CD14-positive monocyte (primary cell): ENCODE measurements around the gene DCAF4. TPM values are rescaled to one million over a fixed set of nuclear protein-coding genes. Genes with fewer than 3 reads are reported as not detected.

Experiments used
- DNase-seq, 3 donors: peaks; one replicate each; pipeline ENCODE4 v3.0.0-alpha.2; 2011 to 2022
- H2AFZ ChIP-seq: 2 replicates; pipeline ENCODE4 v1.6.0; 2012; ENCODE audit warnings: mild to moderate bottlenecking, low read depth, low read length, inconsistent platforms; ENCODE audit not compliant: insufficient read depth, poor library complexity, severe bottlenecking
- H3K27ac ChIP-seq, 2 donors: 1 replicate in 1 of 2; 2 replicates in 1 of 2; pipeline ENCODE4 v1.5.1; 2012 to 2013; ENCODE audit warnings: low read length in 2 of 2, control low read depth in 1 of 2, inconsistent platforms in 1 of 2, low read depth in 1 of 2, mild to moderate bottlenecking in 1 of 2
- H3K27me3 ChIP-seq, 2 donors: one replicate each; pipeline versions ENCODE4 v1.6.0 to v1.6.1; 2011 to 2013; ENCODE audit warnings: low read length in 2 of 2; ENCODE audit not compliant: control insufficient read depth in 2 of 2, insufficient read depth in 2 of 2
- H3K36me3 ChIP-seq, 2 donors: replicated peaks in 1 of 2; 1 replicate in 1 of 2; 2 replicates in 1 of 2; pipeline versions ENCODE4 v1.5.1 to v1.6.1; 2012 to 2013; ENCODE audit warnings: low read length in 2 of 2, control low read depth in 1 of 2, inconsistent platforms in 1 of 2, mild to moderate bottlenecking in 1 of 2; ENCODE audit not compliant: insufficient read depth in 2 of 2, control insufficient read depth in 1 of 2
- H3K4me1 ChIP-seq, 2 donors: 1 replicate in 1 of 2; 2 replicates in 1 of 2; pipeline versions ENCODE4 v1.5.1 to v1.6.1; 2012 to 2013; ENCODE audit warnings: low read length in 2 of 2, control low read depth in 1 of 2, inconsistent platforms in 1 of 2, mild to moderate bottlenecking in 1 of 2, moderate library complexity in 1 of 2; ENCODE audit not compliant: insufficient read depth in 2 of 2, control insufficient read depth in 1 of 2
- H3K4me2 ChIP-seq: replicated peaks from 2 replicates; pipeline ENCODE3; 2012; ENCODE audit warnings: low read length, moderate library complexity, mild to moderate bottlenecking; ENCODE audit not compliant: poor library complexity, severe bottlenecking; ENCODE audit errors: extremely low read depth
- H3K4me3 ChIP-seq, 3 experiments: fragments of 200-600 bp in 1 of 3; sonication (generic) in 1 of 3; replicated peaks in 1 of 3; 1 replicate in 2 of 3; 2 replicates in 1 of 3; pipeline ENCODE4 v1.5.1; 2011 to 2013; ENCODE audit warnings: low read length in 3 of 3, mild to moderate bottlenecking in 3 of 3, control low read depth in 2 of 3, low read depth in 2 of 3, inconsistent platforms in 1 of 3, moderate library complexity in 1 of 3
- H3K79me2 ChIP-seq: 2 replicates; pipeline ENCODE4 v1.6.0; 2012; ENCODE audit warnings: mild to moderate bottlenecking, control low read depth, inconsistent platforms, low read length, moderate library complexity; ENCODE audit not compliant: insufficient read depth
- H3K9ac ChIP-seq: 2 replicates; pipeline ENCODE4 v1.6.0; 2017; ENCODE audit warnings: low read length, mild to moderate bottlenecking; ENCODE audit not compliant: insufficient read depth, poor library complexity, severe bottlenecking
- H3K9me3 ChIP-seq, 2 donors: replicated peaks in 1 of 2; 1 replicate in 1 of 2; 2 replicates in 1 of 2; pipeline versions ENCODE4 v1.5.1 to v1.6.1; 2012 to 2013; ENCODE audit warnings: low read length in 2 of 2, control low read depth in 1 of 2; ENCODE audit not compliant: control insufficient read depth in 1 of 2, insufficient read depth in 1 of 2
- H4K20me1 ChIP-seq: 2 replicates; pipeline ENCODE4 v1.6.0; 2012; ENCODE audit warnings: mild to moderate bottlenecking, low read length, control low read depth, moderate library complexity; ENCODE audit not compliant: insufficient read depth
- H3K27ac Mint-ChIP-seq, 7 donors: one replicate each; pipeline ENCODE4 v1.8.0; 2020; ENCODE audit warnings: mild to moderate bottlenecking in 7 of 7, mixed read lengths in 7 of 7, moderate library complexity in 6 of 7, inconsistent platforms in 2 of 7
- H3K27me3 Mint-ChIP-seq, 3 donors: one replicate each; pipeline ENCODE4 v1.8.0; 2021 to 2022; ENCODE audit warnings: low read depth in 3 of 3, mild to moderate bottlenecking in 3 of 3, mixed read lengths in 3 of 3, moderate library complexity in 3 of 3, inconsistent platforms in 1 of 3
- H3K36me3 Mint-ChIP-seq, 2 donors: one replicate each; pipeline ENCODE4 v1.8.0; 2020; ENCODE audit warnings: mixed read lengths in 2 of 2, inconsistent platforms in 1 of 2, mild to moderate bottlenecking in 1 of 2
- H3K4me1 Mint-ChIP-seq: one replicate; pipeline ENCODE4 v1.8.0; 2020; ENCODE audit warnings: mild to moderate bottlenecking, mixed read lengths
- H3K4me3 Mint-ChIP-seq, 2 donors: one replicate each; pipeline ENCODE4 v1.8.0; 2020; ENCODE audit warnings: mild to moderate bottlenecking in 2 of 2, mixed read lengths in 2 of 2, moderate library complexity in 1 of 2
- H3K9me3 Mint-ChIP-seq, 7 donors: one replicate each; pipeline ENCODE4 v1.8.0; 2020 to 2022; ENCODE audit warnings: mixed read lengths in 7 of 7, mild to moderate bottlenecking in 6 of 7, moderate library complexity in 6 of 7, inconsistent platforms in 2 of 7
- WGBS: methylation state at CpG from one replicate; pipeline ENCODE4 v1.1.5; 2013; ENCODE audit warnings: missing lambda C conversion rate; ENCODE audit not compliant: insufficient coverage; 5-methylcytosine and 5-hydroxymethylcytosine counted together
- intact Hi-C, 2 donors: fragments of 100-400 bp; cut with micrococcal nuclease; formaldehyde crosslinking; loops; one replicate each; pipeline versions ENCODE4 v1.15.0 to v1.15.1; 2023
- polyA plus RNA-seq, 3 donors: library from polyadenylated mRNA; depleted of rRNA in 1 of 3; unstranded in 2 of 3; stranded (reverse) in 1 of 3; fragments of 300-500 nt in 2 of 3; fragments of >200 nt in 1 of 3; fragmentation: Illumina TruSeq in 2 of 3; gene quantifications; 1 replicate in 2 of 3; 2 replicates in 1 of 3; pipeline ENCODE4 v1.2.3, GENCODE V29; 2012 to 2021
- TF ChIP-seq, protein P1 (sequence below): fragments of 200-600 bp; IDR thresholded peaks from one replicate; pipeline ENCODE4 v1.8.0; 2022; ENCODE audit warnings: antibody characterized with exemption, mild to moderate bottlenecking

DCAF4 gene
- polyA plus RNA-seq, 3 donors = 1.1 to 7.2 (median 2.3) TPM

DNA sequence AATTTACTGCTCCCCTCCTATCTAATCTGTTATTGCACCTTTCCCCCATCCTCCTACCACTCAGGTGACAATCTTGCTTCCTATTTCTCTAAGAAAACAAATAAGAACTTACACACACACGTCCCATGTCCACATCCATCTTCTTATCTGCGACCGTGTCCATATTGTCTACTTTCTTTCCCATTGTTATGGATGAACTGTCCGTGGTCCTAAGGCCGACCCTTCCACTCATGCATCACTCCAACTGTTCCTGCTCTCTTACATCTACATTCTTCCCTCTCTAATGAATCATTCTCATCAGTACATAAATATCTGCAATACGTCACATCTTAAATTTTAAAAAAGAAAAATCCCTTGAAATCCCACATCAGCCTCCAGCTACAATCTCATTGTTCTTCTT is 70.7 kb downstream of the DCAF4 start:
- Histone ChIP-seq H3K4me1 (no peaks in the 10 kb centered on the region), H2AFZ (no peak overlapping the region), H3K4me2 (no peak overlapping the region), H3K9ac (no peak overlapping the region), H3K36me3 (peaks cover 59 to 81% of the 10 kb centered on the region in 2 donors), H3K9me3 (no peaks in the 10 kb centered on the region), H3K27me3 (no peaks in the 10 kb centered on the region), H4K20me1 (peaks cover 46% of the 10 kb centered on the region), H3K4me3 (no peak overlapping the region), H3K79me2 (peaks cover 5% of the 10 kb centered on the region), H3K27ac (no peak overlapping the region)
- TF ChIP-seq, protein P1, sequence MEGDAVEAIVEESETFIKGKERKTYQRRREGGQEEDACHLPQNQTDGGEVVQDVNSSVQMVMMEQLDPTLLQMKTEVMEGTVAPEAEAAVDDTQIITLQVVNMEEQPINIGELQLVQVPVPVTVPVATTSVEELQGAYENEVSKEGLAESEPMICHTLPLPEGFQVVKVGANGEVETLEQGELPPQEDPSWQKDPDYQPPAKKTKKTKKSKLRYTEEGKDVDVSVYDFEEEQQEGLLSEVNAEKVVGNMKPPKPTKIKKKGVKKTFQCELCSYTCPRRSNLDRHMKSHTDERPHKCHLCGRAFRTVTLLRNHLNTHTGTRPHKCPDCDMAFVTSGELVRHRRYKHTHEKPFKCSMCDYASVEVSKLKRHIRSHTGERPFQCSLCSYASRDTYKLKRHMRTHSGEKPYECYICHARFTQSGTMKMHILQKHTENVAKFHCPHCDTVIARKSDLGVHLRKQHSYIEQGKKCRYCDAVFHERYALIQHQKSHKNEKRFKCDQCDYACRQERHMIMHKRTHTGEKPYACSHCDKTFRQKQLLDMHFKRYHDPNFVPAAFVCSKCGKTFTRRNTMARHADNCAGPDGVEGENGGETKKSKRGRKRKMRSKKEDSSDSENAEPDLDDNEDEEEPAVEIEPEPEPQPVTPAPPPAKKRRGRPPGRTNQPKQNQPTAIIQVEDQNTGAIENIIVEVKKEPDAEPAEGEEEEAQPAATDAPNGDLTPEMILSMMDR = no peak
- Mint-ChIP-seq H3K4me1 (no peaks in the 10 kb centered on the region), H3K27me3 (no peaks in the 10 kb centered on the region), H3K27ac (no peak overlapping the region), H3K36me3 (peaks cover 68 to 86% of the 10 kb centered on the region in 2 donors), H3K9me3 (no peaks in the 10 kb centered on the region), H3K4me3 (no peak overlapping the region)
- intact Hi-C loops = no loop called here
- WGBS = 95% methylated on average over 6 of the region's 6 CpGs
- no peak for DNase-seq

DNA sequence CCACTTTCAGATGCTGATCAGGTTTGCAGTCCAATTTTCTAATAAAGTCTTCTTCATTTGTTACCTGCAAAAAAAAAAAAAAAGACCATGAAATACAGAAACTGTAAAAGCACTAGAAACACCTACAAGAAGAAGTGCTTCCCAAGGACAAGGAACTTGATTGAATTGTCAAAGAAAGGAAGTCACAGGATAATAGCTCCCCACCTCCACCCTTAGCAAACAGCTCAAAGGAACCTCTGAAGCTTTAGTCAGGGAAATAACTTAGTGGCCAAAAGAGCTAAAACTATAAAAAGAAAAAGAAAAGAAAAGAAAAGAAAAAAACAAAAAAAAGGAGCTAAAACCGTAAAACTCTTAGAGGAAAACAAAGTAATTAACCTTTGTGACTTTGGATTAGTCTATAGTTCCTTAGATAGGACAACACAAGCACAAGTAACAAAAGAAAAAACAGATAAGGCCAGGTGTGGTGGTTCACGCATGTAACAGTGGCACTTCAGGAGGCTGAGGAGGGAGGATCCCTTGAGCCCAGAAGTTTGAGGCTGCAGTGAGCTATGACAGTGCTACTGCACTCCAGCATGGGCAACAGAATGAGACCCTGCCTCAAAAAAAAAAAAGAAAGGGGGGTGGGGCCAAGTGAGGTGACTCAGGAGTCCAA is 72.1 kb downstream of the DCAF4 start:
- peaks cover 58 to 84% of the 10 kb centered on the region in 2 donors for H3K36me3 Mint-ChIP-seq
- no peaks in the 10 kb centered on the region for H3K4me1 Mint-ChIP-seq

More for the DNA sequence above, 72.1 kb downstream of the DCAF4 start:
- H3K27ac Mint-ChIP-seq = peak overlapping the region in 1 of 7 donors; percentile 54
- H4K20me1 ChIP-seq = peaks cover 54% of the 10 kb centered on the region
- H3K9me3 ChIP-seq = no peaks in the 10 kb centered on the region
- WGBS = 100% methylated on average over 1 of the region's 2 CpGs
- no peak for DNase-seq
- intact Hi-C loops = no loop called here
- no peak overlapping the region for H3K4me2 ChIP-seq
- H3K27me3 Mint-ChIP-seq = no peaks in the 10 kb centered on the region
- H3K79me2 ChIP-seq = peaks cover 6% of the 10 kb centered on the region
- H3K4me3 Mint-ChIP-seq = no peak overlapping the region
- H3K36me3 ChIP-seq = peaks cover 47 to 73% of the 10 kb centered on the region in 2 donors
- H3K9me3 Mint-ChIP-seq = no peaks in the 10 kb centered on the region
- H3K4me1 ChIP-seq = no peaks in the 10 kb centered on the region
- TF ChIP-seq, protein P1 = no peak
- H3K9ac ChIP-seq = no peak overlapping the region
- no peak overlapping the region for H3K27ac ChIP-seq
- no peak overlapping the region for H3K4me3 ChIP-seq
- H2AFZ ChIP-seq = no peak overlapping the region
- no peaks in the 10 kb centered on the region for H3K27me3 ChIP-seq
